Liver (tissue), 9 donors: ENCODE results near the gene AKAP11. TPM values are rescaled to one million over a fixed set of nuclear protein-coding genes. Genes with fewer than 3 reads are reported as not detected.

Source experiments
- DNase-seq: peaks from one replicate; pipeline ENCODE4 v3.0.0-alpha.2; 2017; ENCODE audit warnings: low spot score
- H3K27ac ChIP-seq, 2 donors: one replicate each; pipeline ENCODE4 v1.7.0; 2013; ENCODE audit warnings: inconsistent platforms in 2 of 2, low read length in 2 of 2, control low read depth in 1 of 2, low read depth in 1 of 2, mild to moderate bottlenecking in 1 of 2
- H3K27me3 ChIP-seq, 4 donors: one replicate each; pipeline versions ENCODE4 v1.6.1 to v1.7.0; 2013; ENCODE audit warnings: low read length in 3 of 4, inconsistent platforms in 1 of 4, mild to moderate bottlenecking in 1 of 4, moderate library complexity in 1 of 4; ENCODE audit not compliant: control insufficient read depth in 4 of 4, insufficient read depth in 4 of 4
- H3K36me3 ChIP-seq, 4 donors: one replicate each; pipeline versions ENCODE4 v1.6.1 to v1.7.0; 2013; ENCODE audit warnings: low read length in 3 of 4, mild to moderate bottlenecking in 3 of 4, low read depth in 1 of 4, moderate library complexity in 1 of 4; ENCODE audit not compliant: control insufficient read depth in 4 of 4, insufficient read depth in 3 of 4
- H3K4me1 ChIP-seq, 4 donors: one replicate each; pipeline versions ENCODE4 v1.6.1 to v1.7.0; 2013; ENCODE audit warnings: low read length in 3 of 4, mild to moderate bottlenecking in 3 of 4, moderate library complexity in 1 of 4; ENCODE audit not compliant: control insufficient read depth in 4 of 4, insufficient read depth in 4 of 4
- H3K4me3 ChIP-seq, 3 donors: one replicate each; pipeline versions ENCODE4 v1.6.1 to v1.7.0; 2013; ENCODE audit warnings: low read length in 3 of 3, control low read depth in 1 of 3, low read depth in 1 of 3, mild to moderate bottlenecking in 1 of 3
- H3K9ac ChIP-seq, 2 donors: one replicate each; pipeline ENCODE4 v1.7.0; 2013; ENCODE audit warnings: low read length in 2 of 2, mild to moderate bottlenecking in 2 of 2, moderate library complexity in 2 of 2, control low read depth in 1 of 2, low read depth in 1 of 2
- H3K9me3 ChIP-seq, 4 donors: one replicate each; pipeline versions ENCODE4 v1.6.1 to v1.7.0; 2013; ENCODE audit warnings: low read length in 3 of 4; ENCODE audit not compliant: control insufficient read depth in 4 of 4
- ATF3 ChIP-seq: IDR thresholded peaks from 2 replicates; pipeline ENCODE4 v1.6.1; 2016; ENCODE audit warnings: antibody characterized with exemption
- CTCF ChIP-seq: fragments of 150-350 bp; IDR thresholded peaks from 2 replicates; pipeline ENCODE4 v1.5.1; 2017; ENCODE audit warnings: improper control_type of control experiment, low read depth, low read length; ENCODE audit not compliant: missing input control
- EGR1 ChIP-seq, 2 donors: IDR thresholded peaks; 2 replicates each; pipeline ENCODE4 v1.6.1; 2016 to 2018; ENCODE audit warnings: antibody characterized with exemption in 2 of 2, low read depth in 2 of 2
- FOXA1 ChIP-seq: IDR thresholded peaks from 2 replicates; pipeline ENCODE4 v1.6.1; 2016; ENCODE audit warnings: antibody characterized with exemption
- FOXA2 ChIP-seq: IDR thresholded peaks from 2 replicates; pipeline ENCODE4 v1.6.1; 2016; ENCODE audit warnings: antibody characterized with exemption
- GABPA ChIP-seq, 2 donors: IDR thresholded peaks in 1 of 2; conservative IDR thresholded peaks in 1 of 2; 2 replicates each; pipeline ENCODE4 v1.6.1; 2016; ENCODE audit warnings: antibody characterized with exemption in 2 of 2, mild to moderate bottlenecking in 1 of 2, moderate library complexity in 1 of 2
- HNF4A ChIP-seq, 2 donors: conservative IDR thresholded peaks; 2 replicates each; pipeline ENCODE4 v1.6.1; 2016; ENCODE audit warnings: antibody characterized with exemption in 2 of 2, mild to moderate bottlenecking in 2 of 2
- HNF4G ChIP-seq: IDR thresholded peaks from 2 replicates; pipeline ENCODE4 v1.6.1; 2016; ENCODE audit warnings: antibody characterized with exemption
- JUND ChIP-seq, 2 donors: IDR thresholded peaks; 2 replicates each; pipeline ENCODE4 v1.6.1; 2016; ENCODE audit warnings: antibody characterized with exemption in 2 of 2
- MAX ChIP-seq: IDR thresholded peaks from 2 replicates; pipeline ENCODE4 v1.6.1; 2016; ENCODE audit warnings: antibody characterized with exemption
- NR2F2 ChIP-seq: IDR thresholded peaks from 2 replicates; pipeline ENCODE4 v1.6.1; 2016; ENCODE audit warnings: antibody characterized with exemption
- REST ChIP-seq: IDR thresholded peaks from 2 replicates; pipeline ENCODE4 v1.6.1; 2016; ENCODE audit warnings: antibody characterized with exemption, mild to moderate bottlenecking
- RXRA ChIP-seq, 2 donors: IDR thresholded peaks; 2 replicates each; pipeline ENCODE4 v1.6.1; 2017 to 2018; ENCODE audit warnings: antibody characterized with exemption in 2 of 2, mild to moderate bottlenecking in 1 of 2
- SP1 ChIP-seq: IDR thresholded peaks from 2 replicates; pipeline ENCODE4 v1.6.1; 2018; ENCODE audit warnings: antibody characterized with exemption, mild to moderate bottlenecking
- TAF1 ChIP-seq: conservative IDR thresholded peaks from 2 replicates; pipeline ENCODE4 v1.6.1; 2016; ENCODE audit warnings: antibody characterized with exemption, mild to moderate bottlenecking
- YY1 ChIP-seq: IDR thresholded peaks from 2 replicates; pipeline ENCODE4 v1.6.1; 2016; ENCODE audit warnings: antibody characterized with exemption, mild to moderate bottlenecking
- ZBTB33 ChIP-seq: IDR thresholded peaks from 2 replicates; pipeline ENCODE4 v1.6.1; 2016; ENCODE audit warnings: antibody characterized with exemption
- polyA plus RNA-seq, 2 donors: library from polyadenylated mRNA; stranded (reverse) in 1 of 2; unstranded in 1 of 2; fragments of 200-250 nt in 1 of 2; fragments of >200 nt in 1 of 2; fragmentation: Nextera tagmentation in 1 of 2; extraction: Ambion mirVana in 1 of 2; gene quantifications; one replicate each; pipeline versions ENCODE4 v1.2.1 to v1.2.3, GENCODE V29; 2013 to 2015
- total RNA-seq, 2 donors: library from RNA; depleted of rRNA; stranded (reverse); fragments of >200 nt; gene quantifications; one replicate each; pipeline ENCODE4 v1.2.3, GENCODE V29; 2014
- donor health status: healthy.
- donor health status: healthy.
- donor health status: healthy.
- donor health status: healthy.
- donor health status: healthy.

Gene AKAP11
- total and polyA plus RNA-seq, 4 donors: 2.5 to 12.0 (median 7.3) TPM

GRCh38 chr13:42328672-42329071 lies 56.7 kb downstream of the AKAP11 start:
- TF ChIP-seq CTCF: no peak
- no peak for TF ChIP-seq JUND (IDR thresholded peaks at IDR 0.05)
- no peak for DNase-seq
- Histone ChIP-seq H3K9me3 (no peaks in the 10 kb centered on the region), H3K27me3 (no peaks in the 10 kb centered on the region), H3K4me1 (no peaks in the 10 kb centered on the region), H3K9ac (no peak overlapping the region), H3K27ac (no peak overlapping the region), H3K36me3 (no peaks in the 10 kb centered on the region), H3K4me3 (no peak overlapping the region)

- H3K4me3 ChIP-seq: no peak overlapping the region
- no peaks in the 10 kb centered on the region for H3K36me3 ChIP-seq
- H3K27me3 ChIP-seq: no peaks in the 10 kb centered on the region
- no peaks in the 10 kb centered on the region for H3K9me3 ChIP-seq
- DNase-seq: no peak
- no peak for TF ChIP-seq TAF1
- TF ChIP-seq MAX: no peak
- no peak for TF ChIP-seq EGR1 (IDR thresholded peaks at IDR 0.05; ENCODE audit: low read depth in 2 of 2)
- no peak for TF ChIP-seq CTCF
- no peak for TF ChIP-seq RXRA (IDR thresholded peaks at IDR 0.05)
- TF ChIP-seq HNF4A (conservative IDR thresholded peaks at IDR 0.05): no peak
- TF ChIP-seq REST: no peak
- no peak for TF ChIP-seq ZBTB33
- TF ChIP-seq FOXA1: no peak
- TF ChIP-seq FOXA2: no peak
- no peak for TF ChIP-seq SP1
- no peak for TF ChIP-seq HNF4G
- no peak for TF ChIP-seq YY1
- no peak for TF ChIP-seq GABPA (IDR thresholded peaks at IDR 0.05 in 1 of 2, conservative IDR thresholded peaks at IDR 0.05 in 1 of 2)
- TF ChIP-seq NR2F2: no peak
- no peak for TF ChIP-seq ATF3
- TF ChIP-seq JUND (IDR thresholded peaks at IDR 0.05): no peak
- no peak overlapping the region for H3K9ac ChIP-seq
- no peaks in the 10 kb centered on the region for H3K4me1 ChIP-seq
- no peak overlapping the region for H3K27ac ChIP-seq
These were observed 57.3 kb downstream of the AKAP11 start for GRCh38 chr13:42329239-42329638.
